CD14-positive monocyte (primary cell): Measurements from ENCODE around the gene FNDC11. TPM values are rescaled to one million over a fixed set of nuclear protein-coding genes. Genes with fewer than 3 reads are reported as not detected.
"Not testable (repeated sequence)": the region's sequence is repeated elsewhere in the genome, so short reads cannot be mapped to it uniquely, and the experiment has no call there.

Experiments used
- DNase-seq, 3 donors: peaks; one replicate each; pipeline ENCODE4 v3.0.0-alpha.2; 2011 to 2022
- H2AFZ ChIP-seq: 2 replicates; pipeline ENCODE4 v1.6.0; 2012; ENCODE audit warnings: mild to moderate bottlenecking, low read depth, low read length, inconsistent platforms; ENCODE audit not compliant: insufficient read depth, poor library complexity, severe bottlenecking
- H3K27ac ChIP-seq, 2 donors: 1 replicate in 1 of 2; 2 replicates in 1 of 2; pipeline ENCODE4 v1.5.1; 2012 to 2013; ENCODE audit warnings: low read length in 2 of 2, control low read depth in 1 of 2, inconsistent platforms in 1 of 2, low read depth in 1 of 2, mild to moderate bottlenecking in 1 of 2
- H3K27me3 ChIP-seq, 2 donors: one replicate each; pipeline versions ENCODE4 v1.6.0 to v1.6.1; 2011 to 2013; ENCODE audit warnings: low read length in 2 of 2; ENCODE audit not compliant: control insufficient read depth in 2 of 2, insufficient read depth in 2 of 2
- H3K36me3 ChIP-seq, 2 donors: replicated peaks in 1 of 2; 1 replicate in 1 of 2; 2 replicates in 1 of 2; pipeline versions ENCODE4 v1.5.1 to v1.6.1; 2012 to 2013; ENCODE audit warnings: low read length in 2 of 2, control low read depth in 1 of 2, inconsistent platforms in 1 of 2, mild to moderate bottlenecking in 1 of 2; ENCODE audit not compliant: insufficient read depth in 2 of 2, control insufficient read depth in 1 of 2
- H3K4me1 ChIP-seq, 2 donors: 1 replicate in 1 of 2; 2 replicates in 1 of 2; pipeline versions ENCODE4 v1.5.1 to v1.6.1; 2012 to 2013; ENCODE audit warnings: low read length in 2 of 2, control low read depth in 1 of 2, inconsistent platforms in 1 of 2, mild to moderate bottlenecking in 1 of 2, moderate library complexity in 1 of 2; ENCODE audit not compliant: insufficient read depth in 2 of 2, control insufficient read depth in 1 of 2
- H3K4me2 ChIP-seq: replicated peaks from 2 replicates; pipeline ENCODE3; 2012; ENCODE audit warnings: low read length, moderate library complexity, mild to moderate bottlenecking; ENCODE audit not compliant: poor library complexity, severe bottlenecking; ENCODE audit errors: extremely low read depth
- H3K4me3 ChIP-seq, 3 experiments: fragments of 200-600 bp in 1 of 3; sonication (generic) in 1 of 3; replicated peaks in 1 of 3; 1 replicate in 2 of 3; 2 replicates in 1 of 3; pipeline ENCODE4 v1.5.1; 2011 to 2013; ENCODE audit warnings: low read length in 3 of 3, mild to moderate bottlenecking in 3 of 3, control low read depth in 2 of 3, low read depth in 2 of 3, inconsistent platforms in 1 of 3, moderate library complexity in 1 of 3
- H3K79me2 ChIP-seq: 2 replicates; pipeline ENCODE4 v1.6.0; 2012; ENCODE audit warnings: mild to moderate bottlenecking, control low read depth, inconsistent platforms, low read length, moderate library complexity; ENCODE audit not compliant: insufficient read depth
- H3K9ac ChIP-seq: 2 replicates; pipeline ENCODE4 v1.6.0; 2017; ENCODE audit warnings: low read length, mild to moderate bottlenecking; ENCODE audit not compliant: insufficient read depth, poor library complexity, severe bottlenecking
- H3K9me3 ChIP-seq, 2 donors: replicated peaks in 1 of 2; 1 replicate in 1 of 2; 2 replicates in 1 of 2; pipeline versions ENCODE4 v1.5.1 to v1.6.1; 2012 to 2013; ENCODE audit warnings: low read length in 2 of 2, control low read depth in 1 of 2; ENCODE audit not compliant: control insufficient read depth in 1 of 2, insufficient read depth in 1 of 2
- H4K20me1 ChIP-seq: 2 replicates; pipeline ENCODE4 v1.6.0; 2012; ENCODE audit warnings: mild to moderate bottlenecking, low read length, control low read depth, moderate library complexity; ENCODE audit not compliant: insufficient read depth
- H3K27ac Mint-ChIP-seq, 7 donors: one replicate each; pipeline ENCODE4 v1.8.0; 2020; ENCODE audit warnings: mild to moderate bottlenecking in 7 of 7, mixed read lengths in 7 of 7, moderate library complexity in 6 of 7, inconsistent platforms in 2 of 7
- H3K27me3 Mint-ChIP-seq, 3 donors: one replicate each; pipeline ENCODE4 v1.8.0; 2021 to 2022; ENCODE audit warnings: low read depth in 3 of 3, mild to moderate bottlenecking in 3 of 3, mixed read lengths in 3 of 3, moderate library complexity in 3 of 3, inconsistent platforms in 1 of 3
- H3K36me3 Mint-ChIP-seq, 2 donors: one replicate each; pipeline ENCODE4 v1.8.0; 2020; ENCODE audit warnings: mixed read lengths in 2 of 2, inconsistent platforms in 1 of 2, mild to moderate bottlenecking in 1 of 2
- H3K4me1 Mint-ChIP-seq: one replicate; pipeline ENCODE4 v1.8.0; 2020; ENCODE audit warnings: mild to moderate bottlenecking, mixed read lengths
- H3K4me3 Mint-ChIP-seq, 2 donors: one replicate each; pipeline ENCODE4 v1.8.0; 2020; ENCODE audit warnings: mild to moderate bottlenecking in 2 of 2, mixed read lengths in 2 of 2, moderate library complexity in 1 of 2
- H3K9me3 Mint-ChIP-seq, 7 donors: one replicate each; pipeline ENCODE4 v1.8.0; 2020 to 2022; ENCODE audit warnings: mixed read lengths in 7 of 7, mild to moderate bottlenecking in 6 of 7, moderate library complexity in 6 of 7, inconsistent platforms in 2 of 7
- WGBS: methylation state at CpG from one replicate; pipeline ENCODE4 v1.1.5; 2013; ENCODE audit warnings: missing lambda C conversion rate; ENCODE audit not compliant: insufficient coverage; 5-methylcytosine and 5-hydroxymethylcytosine counted together
- intact Hi-C, 2 donors: fragments of 100-400 bp; cut with micrococcal nuclease; formaldehyde crosslinking; loops; one replicate each; pipeline versions ENCODE4 v1.15.0 to v1.15.1; 2023
- polyA plus RNA-seq, 3 donors: library from polyadenylated mRNA; depleted of rRNA in 1 of 3; unstranded in 2 of 3; stranded (reverse) in 1 of 3; fragments of 300-500 nt in 2 of 3; fragments of >200 nt in 1 of 3; fragmentation: Illumina TruSeq in 2 of 3; gene quantifications; 1 replicate in 2 of 3; 2 replicates in 1 of 3; pipeline ENCODE4 v1.2.3, GENCODE V29; 2012 to 2021
- TF ChIP-seq, protein P1 (sequence below): fragments of 200-600 bp; IDR thresholded peaks from one replicate; pipeline ENCODE4 v1.8.0; 2022; ENCODE audit warnings: antibody characterized with exemption, mild to moderate bottlenecking

Gene FNDC11
- polyA plus RNA-seq, 3 donors, result 0.23 TPM; not detected in 2

DNA sequence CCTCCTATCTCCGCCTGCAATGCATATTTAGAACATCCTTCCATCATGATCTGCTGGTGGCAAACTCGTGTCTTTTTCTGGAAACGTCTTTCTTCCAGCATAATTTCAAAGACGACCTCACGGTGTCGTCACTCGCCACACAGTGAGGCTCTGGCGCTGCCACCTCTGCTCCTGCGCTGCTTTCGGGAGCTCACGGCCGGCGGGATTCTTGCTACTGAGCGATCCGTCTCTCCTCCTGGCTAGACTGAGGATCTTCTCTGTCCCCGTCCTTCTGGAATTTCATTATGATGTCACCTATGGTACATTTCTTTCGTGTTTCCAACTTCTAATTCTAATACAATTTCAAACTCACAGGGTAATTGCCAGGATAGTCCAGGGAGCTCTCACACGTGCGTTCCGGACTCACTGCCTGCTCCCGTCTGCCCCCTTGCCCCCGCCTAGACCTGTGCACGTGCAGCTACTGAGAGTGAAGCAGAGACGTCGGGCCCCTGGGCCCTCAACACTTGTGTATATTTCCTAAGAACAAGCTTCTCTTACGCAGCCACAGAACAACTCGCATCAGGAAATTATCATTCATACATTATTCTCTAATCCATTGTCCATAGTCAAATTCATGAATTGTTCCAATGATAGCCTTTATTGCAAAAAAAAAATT is 45.6 kb downstream of the FNDC11 start:
- Mint-ChIP-seq H3K27ac (no peak overlapping the region), H3K9me3 (peaks cover 0 to 2% (median 0%) of the 10 kb centered on the region in 7 donors), H3K4me1 (peaks cover 7% of the 10 kb centered on the region), H3K4me3 (no peak overlapping the region), H3K36me3 (peaks cover 67 to 98% of the 10 kb centered on the region in 2 donors), H3K27me3 (peaks cover 0 to 2% (median 1%) of the 10 kb centered on the region in 3 donors)
- Histone ChIP-seq H3K4me2 (no peak overlapping the region), H4K20me1 (peaks cover 5% of the 10 kb centered on the region), H2AFZ (no peak overlapping the region), H3K4me3 (no peak overlapping the region), H3K9ac (no peak overlapping the region), H3K9me3 (no peaks in the 10 kb centered on the region), H3K27me3 (no peaks in the 10 kb centered on the region), H3K36me3 (peaks cover 54 to 87% of the 10 kb centered on the region in 2 donors), H3K4me1 (no peaks in the 10 kb centered on the region), H3K79me2 (no peaks in the 10 kb centered on the region), H3K27ac (no peak overlapping the region)
- TF ChIP-seq, protein P1, sequence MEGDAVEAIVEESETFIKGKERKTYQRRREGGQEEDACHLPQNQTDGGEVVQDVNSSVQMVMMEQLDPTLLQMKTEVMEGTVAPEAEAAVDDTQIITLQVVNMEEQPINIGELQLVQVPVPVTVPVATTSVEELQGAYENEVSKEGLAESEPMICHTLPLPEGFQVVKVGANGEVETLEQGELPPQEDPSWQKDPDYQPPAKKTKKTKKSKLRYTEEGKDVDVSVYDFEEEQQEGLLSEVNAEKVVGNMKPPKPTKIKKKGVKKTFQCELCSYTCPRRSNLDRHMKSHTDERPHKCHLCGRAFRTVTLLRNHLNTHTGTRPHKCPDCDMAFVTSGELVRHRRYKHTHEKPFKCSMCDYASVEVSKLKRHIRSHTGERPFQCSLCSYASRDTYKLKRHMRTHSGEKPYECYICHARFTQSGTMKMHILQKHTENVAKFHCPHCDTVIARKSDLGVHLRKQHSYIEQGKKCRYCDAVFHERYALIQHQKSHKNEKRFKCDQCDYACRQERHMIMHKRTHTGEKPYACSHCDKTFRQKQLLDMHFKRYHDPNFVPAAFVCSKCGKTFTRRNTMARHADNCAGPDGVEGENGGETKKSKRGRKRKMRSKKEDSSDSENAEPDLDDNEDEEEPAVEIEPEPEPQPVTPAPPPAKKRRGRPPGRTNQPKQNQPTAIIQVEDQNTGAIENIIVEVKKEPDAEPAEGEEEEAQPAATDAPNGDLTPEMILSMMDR, result no peak
- DNase-seq, result no peak
- intact Hi-C loops, result no loop called here
- WGBS, result 99% methylated on average over 24 of the region's 27 CpGs

DNA sequence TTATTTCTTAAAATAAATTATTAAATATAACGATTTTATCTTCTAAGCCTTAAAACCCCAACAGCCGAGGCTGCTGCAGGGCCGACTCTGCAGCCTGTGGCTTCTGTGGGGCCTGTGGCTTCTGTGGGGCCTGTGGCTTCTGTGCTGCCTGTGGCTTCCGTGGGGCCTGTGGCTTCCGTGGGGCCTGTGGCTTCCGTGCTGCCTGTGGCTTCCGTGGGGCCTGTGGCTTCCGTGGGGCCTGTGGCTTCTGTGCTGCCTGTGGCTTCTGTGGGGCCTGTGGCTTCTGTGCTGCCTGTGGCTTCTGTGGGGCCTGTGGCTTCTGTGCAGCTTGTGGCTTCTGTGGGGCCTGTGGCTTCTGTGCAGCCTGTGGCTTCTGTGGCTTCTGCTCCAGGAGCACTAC is 47.7 kb downstream of the FNDC11 start:
- Mint-ChIP-seq H3K4me1 (peaks cover 11% of the 10 kb centered on the region), H3K36me3 (peaks cover 58 to 89% of the 10 kb centered on the region in 2 donors)
- H3K27ac ChIP-seq, H3K4me3 ChIP-seq, H3K9ac ChIP-seq, H3K27ac Mint-ChIP-seq, H3K4me1 ChIP-seq, H2AFZ ChIP-seq, H3K9me3 ChIP-seq, H3K79me2 ChIP-seq, H3K27me3 ChIP-seq, H3K9me3 Mint-ChIP-seq, H3K4me3 Mint-ChIP-seq, intact Hi-C loops, H3K27me3 Mint-ChIP-seq, DNase-seq, H3K4me2 ChIP-seq: not testable (repeated sequence)
- Histone ChIP-seq H4K20me1 (peaks cover 12% of the 10 kb centered on the region), H3K36me3 (peaks cover 48 to 73% of the 10 kb centered on the region in 2 donors)
- WGBS, result 0% methylated on average over 1 of the region's 8 CpGs
